Psoas muscle (tissue), 8 donors: Measurements from ENCODE around the gene TANC1. TPM values are rescaled to one million over a fixed set of nuclear protein-coding genes. Genes with fewer than 3 reads are reported as not detected.
"Not testable (repeated sequence)": the region's sequence is repeated elsewhere in the genome, so short reads cannot be mapped to it uniquely, and the experiment has no call there.

Experiments
- ATAC-seq, 4 donors: fragments of 200-7000 bp; cut with Tn5 transposase; one replicate each; pipeline ENCODE4 v1.9.1; 2020; ENCODE audit warnings: moderate library complexity in 3 of 4, mild to moderate bottlenecking in 2 of 4
- DNase-seq, 2 donors: peaks; one replicate each; pipeline ENCODE4 v3.0.0-alpha.2; 2020
- H3K27ac ChIP-seq: fragments of 200-600 bp; one replicate; pipeline ENCODE4 v1.8.0; 2022
- H3K27me3 ChIP-seq, 3 donors: fragments of 200-600 bp in 1 of 3; one replicate each; pipeline versions ENCODE4 v1.6.1 to v1.8.0; 2013 to 2022; ENCODE audit warnings: low read length in 2 of 3, mild to moderate bottlenecking in 2 of 3, moderate library complexity in 1 of 3; ENCODE audit not compliant: insufficient read depth in 3 of 3
- H3K36me3 ChIP-seq, 2 donors: fragments of 200-600 bp in 1 of 2; one replicate each; pipeline versions ENCODE4 v1.6.1 to v1.8.0; 2013 to 2022; ENCODE audit warnings: low read depth in 1 of 2, mild to moderate bottlenecking in 1 of 2, moderate library complexity in 1 of 2; ENCODE audit not compliant: insufficient read depth in 1 of 2
- H3K4me1 ChIP-seq: fragments of 200-600 bp; one replicate; pipeline ENCODE4 v1.8.0; 2022
- H3K4me3 ChIP-seq: fragments of 200-600 bp; one replicate; pipeline ENCODE4 v1.8.0; 2022; ENCODE audit warnings: mild to moderate bottlenecking
- H3K9me3 ChIP-seq: fragments of 200-600 bp; one replicate; pipeline ENCODE4 v1.8.0; 2022
- CTCF ChIP-seq: fragments of 200-600 bp; IDR thresholded peaks from one replicate; pipeline ENCODE4 v1.8.0; 2022; ENCODE audit warnings: antibody characterized with exemption
- WGBS, 3 donors: extraction: QIAGEN DNeasy Blood & Tissue Kit; methylation state at CpG; one replicate each; pipeline versions ENCODE4 v1.1.6 to v1.1.7; 2013; 5-methylcytosine and 5-hydroxymethylcytosine counted together
- intact Hi-C, 2 donors: fragments of 100-400 bp; cut with DNase I; formaldehyde crosslinking; loops; one replicate each; pipeline versions ENCODE4 v1.11.0 to v1.14.2; 2022
- polyA plus RNA-seq, 3 donors: library from polyadenylated mRNA; stranded (reverse); fragments of 200-250 nt; gene quantifications; one replicate each; pipeline ENCODE4 v1.2.3, GENCODE V29; 2013
- total RNA-seq, 4 donors: library from RNA; stranded (reverse); fragmentation: NEBNext Ultra II Directional in 2 of 4; extraction: Animal tissue kit (Norgen Biotek cat#: 25700) in 2 of 4; gene quantifications; one replicate each; pipeline versions ENCODE4 v1.2.1 to v1.2.4, GENCODE V29; 2021 to 2023
- donor health status: healthy with polysubstance abuse.
- donor health status: DM: no; HTN: no; CAD: no; lungs with moderate emphysema.
- donor health status: Bipolar disorder and iron deficiency.
- donor health status: healthy.
- donor health status: DM: yes; HTN: yes; CAD: no.
- donor health status: DM: no; HTN: no; CAD: no.
- donor health status: DM: no; HTN: no; CAD: no.
- donor health status: DM: yes; HTN: yes; CAD: no.

The TANC1 gene
- total and polyA plus RNA-seq, 7 donors: 1.9 to 7.5 (median 3.2) TPM

- Histone ChIP-seq H3K27ac (no peak overlapping the region), H3K9me3 (no peaks in the 10 kb centered on the region), H3K27me3 (no peaks in the 10 kb centered on the region), H3K36me3 (no peaks in the 10 kb centered on the region), H3K4me3 (no peak overlapping the region), H3K4me1 (peaks cover 14% of the 10 kb centered on the region)
- ATAC-seq (no peak), DNase-seq (no peak)
- no peak for TF ChIP-seq CTCF
- intact Hi-C loops: no loop called here
- WGBS, 3 donors: 85 to 90% (median 88%) methylated on average over 5 of the region's 5 CpGs
These were observed 170.9 kb downstream of the TANC1 start for GRCh38 chr2:159139216-159139933.

- intact Hi-C loops: no loop called here
- Histone ChIP-seq H3K27me3 (no peaks in the 10 kb centered on the region), H3K27ac (no peak overlapping the region), H3K36me3 (no peaks in the 10 kb centered on the region), H3K4me1 (peaks cover 8% of the 10 kb centered on the region), H3K9me3 (no peaks in the 10 kb centered on the region), H3K4me3 (no peak overlapping the region)
- no peak for TF ChIP-seq CTCF
- 71 to 95% (median 88%) methylated on average over 1 to 2 of the region's 2 CpGs for WGBS, 3 donors
- ATAC-seq: no peak
- no peak for DNase-seq
These were observed 171.8 kb downstream of the TANC1 start for GRCh38 chr2:159140070-159140769.

- H3K27me3 ChIP-seq, H3K4me1 ChIP-seq, H3K9me3 ChIP-seq, H3K27ac ChIP-seq, ATAC-seq, DNase-seq, H3K4me3 ChIP-seq, H3K36me3 ChIP-seq, intact Hi-C loops: not testable (repeated sequence)
- 80 to 94% (median 84%) methylated on average over 4 of the region's 4 CpGs for WGBS, 3 donors
These were observed 172.4 kb downstream of the TANC1 start for GRCh38 chr2:159140821-159141220.

- H3K4me1 ChIP-seq: peaks cover 6% of the 10 kb centered on the region
- no peak for TF ChIP-seq CTCF
These were observed 176.6 kb downstream of the TANC1 start for GRCh38 chr2:159144776-159145614.

More at GRCh38 chr2:159144776-159145614, 176.6 kb downstream of the TANC1 start:
- Histone ChIP-seq H3K27me3 (no peaks in the 10 kb centered on the region), H3K4me3 (no peak overlapping the region), H3K9me3 (no peaks in the 10 kb centered on the region), H3K27ac (no peak overlapping the region), H3K36me3 (no peaks in the 10 kb centered on the region)
- intact Hi-C loops: no loop called here
- DNase-seq: no peak
- 94 to 98% (median 96%) methylated on average over 9 of the region's 9 CpGs for WGBS, 3 donors
- no peak for ATAC-seq
